ENCODE data around the gene F11. TPM values are rescaled to one million over a fixed set of nuclear protein-coding genes. Genes with fewer than 3 reads are reported as not detected.

F11 gene
- total and polyA plus RNA-seq, 2 donors (not counting 3 experiments of a cell fraction or from before 2014, with no cell fraction given), result not detected

GRCh38 chr4:186329372-186329771 lies 63.4 kb downstream of the F11 start:
- no peak overlapping the region for H3K27ac ChIP-seq (ENCODE audit: insufficient read depth, low read depth, low read length)
- ChIA-PET CTCF (no interaction called here), POLR2A (no interaction called here)
- peaks cover 9% of the 10 kb centered on the region for H3K9me3 ChIP-seq (replicated peaks; ENCODE audit: control insufficient read depth, insufficient read depth, low read length)
- intact Hi-C loops (cut with micrococcal nuclease), result no loop called here
- no peak for DNase-seq (ENCODE audit: low read depth, low spot score)
- no peak for FAIRE-seq
- H4K20me1 ChIP-seq (replicated peaks; ENCODE audit: control insufficient read depth, extremely low read depth, insufficient read depth, low read length), result no peaks in the 10 kb centered on the region
- H3K36me3 ChIP-seq (ENCODE audit: control insufficient read depth in 2 of 2, extremely low read depth in 1 of 2, insufficient read depth in 2 of 2, low read length in 2 of 2), result no peaks in the 10 kb centered on the region
- TF ChIP-seq MYC (IDR thresholded peaks at IDR 0.05; ENCODE audit: low read depth, low read length), result no peak
- no peak for TF ChIP-seq FOS (IDR thresholded peaks at IDR 0.05; ENCODE audit: borderline replicate concordance, insufficient read depth, low read length)
- no peak for TF ChIP-seq CTCF (IDR thresholded peaks at IDR 0.05; ENCODE audit: extremely low read depth in 1 of 2, insufficient read depth in 1 of 2, low read depth in 1 of 2, low read length in 2 of 2)
- TF ChIP-seq EZH2 (IDR thresholded peaks at IDR 0.05; ENCODE audit: borderline replicate concordance, low read depth, low read length, severe bottlenecking), result no peak
- TF ChIP-seq POLR2A (IDR thresholded peaks at IDR 0.05; ENCODE audit: low read depth, low read length), result no peak
- TF ChIP-seq GATA2 (IDR thresholded peaks at IDR 0.05; ENCODE audit: insufficient read depth, insufficient read length, low read depth, low read length), result no peak
- TF ChIP-seq POLR2AphosphoS5 (IDR thresholded peaks at IDR 0.05; ENCODE audit: insufficient read depth, low read depth, low read length), result no peak
- no peak for TF ChIP-seq MAX (IDR thresholded peaks at IDR 0.05; ENCODE audit: insufficient read depth, insufficient read length)
- no peak for TF ChIP-seq JUN (IDR thresholded peaks at IDR 0.05; ENCODE audit: borderline replicate concordance, insufficient read depth, insufficient read length, low read depth)
- H3K4me1 ChIP-seq (ENCODE audit: control insufficient read depth, extremely low read depth, insufficient read depth, low read length), result no peaks in the 10 kb centered on the region
- no peaks in the 10 kb centered on the region for H3K79me2 ChIP-seq (ENCODE audit: control insufficient read depth, insufficient read depth, low read length)
- H2AFZ ChIP-seq (ENCODE audit: low read depth, low read length), result no peak overlapping the region
- no TSS peak for BruUV-seq (replicated peaks)
- no peak overlapping the region for H3K9ac ChIP-seq (replicated peaks; ENCODE audit: extremely low read depth, insufficient read depth, low read length)
- no peak overlapping the region for H3K4me2 ChIP-seq (ENCODE audit: insufficient read depth, low read length)
- no peaks in the 10 kb centered on the region for H3K27me3 ChIP-seq (ENCODE audit: control insufficient read depth in 2 of 2, insufficient read depth in 2 of 2, low read length in 2 of 2)
- dilution Hi-C loops (cut with MboI; ENCODE audit: extremely low pct_ligation_motif_present, low sequenced_read_pairs), result no loop called here
- no peak overlapping the region for H3K4me3 ChIP-seq (replicated peaks in 1 of 3; ENCODE audit: insufficient read depth in 1 of 3, low read depth in 1 of 3, low read length in 3 of 3)
- H3K9me1 ChIP-seq (replicated peaks; ENCODE audit: control insufficient read depth, extremely low read depth, insufficient read depth, low read length), result no peaks in the 10 kb centered on the region
